Stimulated activated CD8-positive, alpha-beta memory T cell treated with anti-CD3 and anti-CD28 coated beads, Interleukin-4, amount 100 ng/mL, for 24 hours (primary cell): ENCODE data around the gene MICAL2.

Source experiments
- DNase-seq: peaks from one replicate; pipeline ENCODE4 v3.0.0-alpha.2; 2020; ENCODE audit warnings: low read depth

The MICAL2 gene

DNA sequence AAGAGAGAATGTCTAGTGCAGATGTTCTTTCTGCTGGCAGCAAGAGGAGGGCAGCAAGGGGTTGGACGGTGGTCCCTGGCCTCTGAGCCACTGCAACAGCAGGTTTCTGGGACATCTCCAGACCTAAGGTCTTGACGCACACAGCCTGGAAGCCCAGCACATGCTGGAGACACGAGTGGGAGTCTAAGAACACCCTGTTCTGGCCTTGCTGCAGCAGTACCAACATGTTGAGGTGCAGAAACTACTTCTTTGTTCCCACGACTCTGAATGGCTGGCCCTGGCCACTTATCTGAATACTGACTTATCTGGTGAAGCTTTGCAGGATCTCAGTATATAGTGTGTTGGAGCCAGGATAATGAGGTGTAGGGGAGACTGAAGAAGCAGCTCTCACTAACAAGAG is 6.8 kb downstream of the MICAL2 start:
- DNase-seq, result no peak

- DNase-seq, result no peak
These were observed 7.2 kb downstream of the MICAL2 start for GRCh38 chr11:12117611-12118010.

DNA sequence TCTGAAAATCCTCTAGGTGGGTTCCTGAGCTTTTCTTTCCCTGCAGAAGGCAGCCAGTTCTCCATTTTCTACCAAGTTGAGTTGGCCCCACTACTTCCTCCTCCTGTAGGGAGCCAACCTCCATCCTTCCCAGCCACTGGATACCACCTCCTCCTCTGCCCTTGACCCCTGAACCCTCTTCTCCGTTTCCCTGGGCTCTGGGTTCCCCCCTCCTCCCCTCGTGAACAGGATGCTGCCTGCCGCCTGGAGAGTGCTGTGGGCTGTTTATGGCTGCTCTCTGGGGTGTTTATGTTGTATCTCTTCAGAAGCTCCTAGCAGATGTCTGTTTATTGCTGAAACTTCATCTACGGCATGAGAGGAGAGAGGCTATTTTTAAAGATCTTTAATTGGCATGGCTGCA is 8.6 kb downstream of the MICAL2 start:
- DNase-seq, result no peak

DNA sequence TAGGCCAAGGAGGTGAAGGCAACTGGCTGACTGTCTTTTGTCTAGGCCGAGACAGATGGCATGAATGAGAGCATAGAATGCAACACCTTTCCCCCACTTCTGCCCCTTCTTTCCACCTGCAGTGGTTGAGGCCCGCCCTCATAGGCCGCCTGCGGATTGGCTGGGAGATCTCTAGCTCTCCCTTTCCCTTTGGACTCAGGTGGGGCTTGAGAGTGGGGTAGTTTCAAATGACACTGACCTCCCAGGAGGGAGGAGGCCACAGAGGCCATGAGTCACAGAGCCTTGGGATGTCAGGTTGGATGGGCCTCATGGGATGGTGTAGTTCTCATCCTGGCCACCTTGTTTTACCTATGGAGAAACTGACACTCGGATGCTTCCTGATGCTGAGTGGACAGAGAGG is 9.1 kb downstream of the MICAL2 start:
- no peak for DNase-seq

DNA sequence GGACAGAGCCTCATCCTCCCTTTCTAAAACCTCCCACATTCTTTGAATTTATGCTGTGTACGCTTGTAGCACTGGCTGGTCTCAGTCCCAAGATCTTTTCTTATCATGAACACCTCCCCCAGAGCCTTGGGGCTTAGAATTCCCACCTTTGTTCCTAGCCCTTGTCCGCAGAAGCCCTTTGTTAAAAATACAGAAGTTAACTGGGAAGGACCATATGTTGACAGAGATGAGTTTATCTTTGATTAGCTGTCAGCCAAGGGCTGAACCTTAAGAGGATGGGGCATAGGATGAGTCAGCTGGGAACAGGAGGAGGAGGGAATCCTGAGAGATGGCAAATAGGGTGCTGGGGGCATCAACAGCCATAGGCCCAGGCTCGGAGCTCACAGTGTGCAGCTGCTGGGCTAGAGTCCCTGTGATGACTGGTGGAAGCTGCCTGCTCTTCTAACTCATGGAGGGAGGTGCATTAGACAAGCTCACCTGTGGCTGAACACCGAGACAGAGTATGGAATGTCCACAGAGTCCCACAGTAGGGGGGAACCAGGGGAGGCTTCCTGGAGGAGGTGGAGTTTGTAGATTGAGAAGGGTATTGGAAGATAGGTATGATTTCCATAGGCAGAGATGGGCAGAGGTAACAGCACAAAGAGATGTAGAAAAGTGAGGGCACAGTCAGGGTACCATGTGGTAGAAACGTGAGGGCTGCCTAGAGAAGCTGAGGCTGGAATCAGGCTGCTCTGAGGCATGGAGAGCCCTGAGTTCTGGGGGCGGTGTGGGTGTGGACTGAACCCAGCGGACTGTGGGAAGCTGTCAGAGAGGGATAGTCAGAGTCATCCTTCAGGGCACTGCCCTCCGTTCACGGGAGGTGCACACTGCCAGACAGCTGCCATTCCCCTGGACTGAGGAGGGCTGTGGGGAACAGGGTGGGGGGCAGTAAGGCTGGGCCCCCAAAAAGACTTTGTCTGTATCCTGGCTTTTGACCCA is 9.9 kb downstream of the MICAL2 start:
- DNase-seq, result no peak

- DNase-seq, result no peak
These were observed 10.6 kb downstream of the MICAL2 start for GRCh38 chr11:12121011-12121410.

GRCh38 chr11:12121517-12121916 is 11.1 kb downstream of the MICAL2 start:
- no peak for DNase-seq

GRCh38 chr11:12122083-12122482 is 11.7 kb downstream of the MICAL2 start:
- no peak for DNase-seq

- DNase-seq, result no peak
These were observed 12.9 kb downstream of the MICAL2 start for GRCh38 chr11:12123273-12123672.

- DNase-seq, result no peak
These were observed 13.4 kb downstream of the MICAL2 start for GRCh38 chr11:12123799-12124198.

DNA sequence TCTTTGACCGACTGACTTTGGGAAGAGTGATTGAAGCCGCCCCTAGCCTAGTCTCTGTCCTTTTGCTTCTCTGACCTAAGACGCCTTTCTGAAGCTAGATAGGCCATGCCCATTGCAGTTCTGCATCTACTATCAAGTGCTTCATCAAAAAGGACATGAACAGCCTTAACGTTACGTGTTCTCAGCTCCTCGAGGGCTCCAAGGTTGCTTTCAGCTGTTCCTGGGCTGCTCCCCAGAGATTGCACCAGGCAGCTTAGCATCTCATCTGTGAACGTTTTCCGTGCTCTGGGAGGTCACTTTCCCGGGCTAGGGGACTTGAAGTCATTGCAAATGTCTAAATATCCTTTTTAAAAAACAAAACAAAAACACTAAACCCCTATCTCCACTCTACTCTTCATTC is 13.9 kb downstream of the MICAL2 start:
- DNase-seq, result no peak

GRCh38 chr11:12125609-12126149 is 15.3 kb downstream of the MICAL2 start:
- no peak for DNase-seq

DNA sequence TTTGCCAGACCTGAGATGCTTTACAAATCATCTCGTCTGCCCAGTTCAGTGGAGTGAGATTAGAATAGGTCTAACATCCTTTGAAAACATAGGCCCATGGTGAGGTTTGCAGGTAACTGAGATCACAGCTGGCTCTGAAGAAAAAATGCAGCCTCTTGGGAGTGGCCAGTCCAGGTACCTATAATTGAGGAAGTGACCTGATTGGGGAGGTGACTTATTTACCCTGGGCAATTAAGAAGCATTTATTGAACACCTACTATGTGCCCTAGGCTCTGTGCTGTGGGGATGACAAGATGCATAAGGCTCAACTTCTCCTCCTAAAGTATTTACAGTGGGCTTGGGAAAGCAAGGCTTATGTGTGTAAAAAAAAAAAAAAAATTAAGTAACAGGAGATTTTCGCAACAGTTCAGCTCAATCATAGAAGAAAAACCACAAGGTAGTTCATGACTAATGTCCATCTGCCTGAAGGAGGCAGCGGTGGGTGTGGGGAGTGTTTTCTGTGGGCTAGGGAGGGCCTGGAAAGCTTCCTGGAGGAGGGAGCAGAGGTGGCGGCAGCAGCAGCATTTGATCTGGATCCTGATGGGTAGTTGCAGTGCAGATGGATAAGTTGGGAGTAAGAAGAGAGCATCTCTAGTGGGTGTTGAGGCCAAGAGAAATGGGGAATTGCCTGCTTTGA is 16.1 kb downstream of the MICAL2 start:
- DNase-seq, result no peak

DNA sequence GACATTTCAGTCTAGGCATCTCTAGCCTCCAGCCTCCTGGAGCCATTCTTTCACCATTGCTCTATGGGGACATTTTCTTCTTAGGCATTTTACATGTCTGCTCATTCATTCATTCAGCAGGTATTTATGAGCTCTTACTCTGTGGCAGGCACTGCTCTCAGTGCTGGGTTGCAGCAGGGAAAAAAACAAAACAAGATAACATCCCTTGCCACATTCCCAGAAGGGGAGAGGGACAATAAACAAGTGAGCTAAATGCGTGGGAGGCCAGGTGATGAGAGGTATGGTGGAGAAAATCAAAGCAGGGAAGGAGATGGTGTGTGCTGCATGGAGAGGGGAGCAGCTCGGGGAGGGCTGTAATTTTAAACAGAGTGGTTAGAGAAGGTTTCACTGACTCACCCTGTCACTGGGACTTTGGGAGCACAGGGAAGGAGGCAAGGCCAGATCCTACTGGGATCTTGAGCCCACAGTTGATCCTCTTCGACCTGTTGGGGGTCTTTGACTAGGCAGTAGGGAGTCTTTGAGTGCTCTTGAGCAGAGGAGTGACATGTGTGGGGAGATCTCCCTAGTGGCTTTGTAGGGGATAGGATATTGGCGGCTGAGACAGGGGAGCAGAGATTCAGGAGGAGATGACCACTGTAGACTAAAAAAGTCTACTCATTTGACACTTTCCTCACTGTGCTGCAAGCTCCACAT is 17.0 kb downstream of the MICAL2 start:
- DNase-seq, result no peak

DNA sequence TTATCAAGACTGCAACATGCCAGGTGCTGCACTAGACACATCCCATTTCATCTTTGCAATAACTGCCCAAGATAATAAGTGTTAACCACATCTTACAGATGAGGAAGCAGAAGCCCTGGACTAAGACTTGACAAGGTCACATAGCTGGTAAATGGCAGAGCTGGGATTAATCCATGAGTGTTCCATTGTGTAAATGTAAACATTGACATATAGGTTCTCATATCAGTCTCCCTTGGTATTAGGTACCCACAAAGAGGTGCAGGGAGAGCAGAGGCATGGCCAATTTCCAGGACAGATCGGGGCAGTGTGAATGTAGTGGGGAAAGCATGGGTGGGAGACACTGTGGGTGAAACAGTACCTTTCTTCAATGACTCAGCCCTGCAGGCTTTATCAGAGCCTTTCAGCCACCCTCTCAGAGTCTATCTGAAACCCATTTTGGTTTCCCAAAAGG is 17.9 kb downstream of the MICAL2 start:
- DNase-seq, result no peak

DNA sequence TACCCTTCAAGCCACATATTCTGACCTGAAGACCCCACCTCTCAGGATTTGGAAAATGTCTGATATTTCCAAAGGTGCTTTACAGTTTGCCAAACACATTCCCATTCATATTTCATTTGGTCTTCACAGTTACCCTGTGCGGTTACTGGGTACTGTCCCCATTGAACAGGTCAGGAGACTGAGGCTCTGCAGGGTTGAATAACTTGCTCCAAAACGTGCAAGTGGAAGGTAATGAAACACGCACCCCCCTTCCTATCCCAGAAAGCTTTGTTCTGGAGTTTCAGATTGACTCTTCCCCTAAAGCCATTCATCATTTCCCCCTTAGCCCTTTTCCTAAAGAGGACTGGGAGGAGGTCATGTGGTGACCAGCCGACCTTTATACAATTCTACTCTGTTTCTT is 18.8 kb downstream of the MICAL2 start:
- DNase-seq, result no peak

DNA sequence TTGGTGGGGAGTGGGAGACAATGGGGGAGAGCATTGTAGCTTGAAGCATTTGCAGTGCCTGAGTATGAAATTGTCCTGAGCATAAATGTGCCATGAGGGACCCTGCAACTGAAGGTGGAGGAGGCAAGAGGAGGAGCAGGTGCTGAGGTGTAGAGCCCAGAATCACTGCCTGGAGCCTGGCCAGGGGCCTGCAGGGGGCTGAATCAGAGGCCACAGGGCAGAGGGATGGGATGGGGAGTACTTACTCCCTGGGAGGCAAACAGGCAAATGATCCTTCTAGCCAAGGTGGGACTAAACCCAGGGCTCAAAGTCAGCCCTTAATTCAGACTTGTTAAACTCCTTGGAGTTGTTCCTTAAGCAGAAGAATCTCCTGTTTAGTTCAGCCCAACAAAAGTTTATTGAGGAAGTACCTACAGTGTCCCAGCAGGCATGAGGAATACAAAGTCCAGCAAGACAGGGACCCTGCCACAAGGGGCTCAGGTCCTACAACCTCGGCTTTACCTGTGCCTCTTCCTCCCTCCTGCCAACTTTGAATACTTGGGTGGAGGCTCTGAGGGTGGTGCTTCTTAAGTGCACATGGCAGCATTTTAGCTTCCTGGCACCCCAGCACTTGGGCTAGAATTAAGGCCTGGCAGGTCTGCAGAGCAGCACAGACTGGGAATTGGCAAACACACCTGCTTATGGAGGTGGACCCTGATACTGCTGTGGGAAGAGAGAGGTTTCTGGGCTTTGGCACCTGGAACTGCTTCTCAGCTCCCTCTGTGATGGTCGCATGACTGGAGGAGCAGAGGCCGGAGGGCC is 20.0 kb downstream of the MICAL2 start:
- DNase-seq, result no peak

- DNase-seq, result no peak
These were observed 21.8 kb downstream of the MICAL2 start for GRCh38 chr11:12131943-12132789.

GRCh38 chr11:12132790-12133145 is 22.4 kb downstream of the MICAL2 start:
- no peak for DNase-seq

GRCh38 chr11:12133547-12134235 is 23.3 kb downstream of the MICAL2 start:
- DNase-seq, result no peak
